Stimulated activated CD8-positive, alpha-beta memory T cell treated with anti-CD3 and anti-CD28 coated beads, Interleukin-7, amount 100 ng/mL, for 48 hours (primary cell): ENCODE measurements around the gene PABPC3.

Experiments
- DNase-seq, 2 donors: peaks; one replicate each; pipeline ENCODE4 v3.0.0-alpha.2; 2020; ENCODE audit warnings: low read depth in 1 of 2; ENCODE audit errors: extremely low read depth in 1 of 2

Gene PABPC3

DNA sequence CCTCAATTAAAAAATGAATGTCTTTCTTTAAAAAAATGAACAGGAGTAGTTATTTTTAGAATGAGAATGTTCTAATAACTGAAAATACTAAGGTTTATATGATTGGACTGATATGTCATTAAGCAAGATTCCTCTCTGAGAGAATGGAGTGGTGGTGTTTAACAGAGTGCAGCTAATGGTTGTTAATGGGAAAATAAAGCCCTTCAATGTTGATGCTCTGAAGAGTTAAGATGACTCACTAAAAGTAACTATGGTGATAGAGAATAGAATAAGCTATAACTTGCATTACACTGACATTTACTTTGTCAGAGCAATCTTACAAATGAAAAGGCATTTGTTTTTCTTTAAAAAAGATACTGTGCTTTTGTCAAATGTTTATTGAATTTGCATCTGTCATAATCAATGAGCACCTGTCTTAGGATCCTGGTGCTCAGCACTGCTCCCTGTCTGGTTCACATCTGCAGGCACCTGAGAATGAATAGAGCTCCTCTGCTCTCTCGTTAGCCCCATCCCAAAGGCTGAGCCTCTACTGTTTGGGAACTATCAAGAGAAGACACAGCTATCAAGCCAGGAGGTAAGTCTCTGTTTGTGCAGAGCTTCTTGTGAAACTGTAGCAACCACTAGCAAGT, 15.1 kb downstream of the PABPC3 start:
- no peak for DNase-seq

DNA sequence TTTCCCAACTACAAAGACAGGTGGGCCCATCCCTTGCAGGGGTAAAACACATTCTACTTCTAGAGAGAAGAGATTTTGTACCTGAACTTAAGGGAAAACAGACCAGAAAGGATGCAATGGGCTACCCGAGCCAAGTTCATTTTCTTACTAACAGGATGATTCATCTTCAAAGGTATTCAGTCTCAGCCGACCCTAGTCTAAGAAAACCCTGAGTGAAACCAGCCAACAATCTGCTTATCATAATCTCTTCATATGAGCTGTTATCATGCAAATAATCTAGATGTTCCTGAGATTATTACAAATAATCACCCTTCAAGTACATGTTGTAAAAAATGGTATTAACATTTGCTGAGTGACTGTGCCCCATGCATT, 15.6 kb downstream of the PABPC3 start:
- DNase-seq: no peak

DNA sequence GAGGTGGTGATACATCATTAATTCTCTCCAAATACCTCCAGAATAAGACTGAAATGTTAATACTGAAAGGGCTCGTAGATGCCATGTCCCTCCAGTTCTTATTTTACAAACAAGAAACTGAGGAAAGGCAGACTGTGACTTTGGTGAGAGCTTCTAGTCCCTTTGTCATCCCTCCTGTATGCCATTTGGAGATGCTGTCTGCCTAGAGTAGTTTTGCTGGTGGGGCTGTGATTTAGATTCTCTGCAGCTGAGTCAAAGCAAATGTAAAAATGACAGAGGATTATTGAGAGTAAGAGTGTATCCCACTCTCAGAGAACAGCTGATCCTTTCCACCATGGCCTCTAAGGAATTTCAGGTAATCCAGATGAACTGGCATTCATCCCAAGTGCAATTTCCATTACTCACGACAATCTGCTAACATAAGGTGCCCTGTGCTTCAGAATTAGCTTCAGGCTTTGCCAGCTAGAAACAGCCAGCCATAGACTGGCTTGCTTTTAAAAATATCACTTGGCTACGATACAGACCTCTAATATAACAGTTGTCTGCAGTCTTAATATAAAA, 16.8 kb downstream of the PABPC3 start:
- DNase-seq: no peak

DNA sequence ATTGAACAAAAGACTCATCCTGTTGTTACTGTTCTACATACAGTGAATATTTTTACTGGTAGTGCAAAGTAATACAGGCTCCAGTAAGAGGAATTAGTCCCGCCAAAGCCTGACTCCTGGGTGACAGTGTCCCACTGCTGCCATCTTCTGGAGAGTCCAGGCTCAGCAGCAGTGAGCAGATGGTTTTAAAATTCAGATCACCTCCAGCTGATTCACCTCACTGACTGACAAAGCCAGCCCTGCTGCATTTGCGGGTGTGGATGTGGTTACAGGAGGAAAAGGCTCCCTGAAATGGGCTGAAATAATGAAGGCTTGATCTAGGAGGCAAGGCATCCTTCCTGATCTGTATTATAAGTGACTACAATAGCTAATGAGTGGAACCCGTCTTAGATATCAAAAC, 18.3 kb downstream of the PABPC3 start:
- DNase-seq: peak; percentile 35 to 49

DNA sequence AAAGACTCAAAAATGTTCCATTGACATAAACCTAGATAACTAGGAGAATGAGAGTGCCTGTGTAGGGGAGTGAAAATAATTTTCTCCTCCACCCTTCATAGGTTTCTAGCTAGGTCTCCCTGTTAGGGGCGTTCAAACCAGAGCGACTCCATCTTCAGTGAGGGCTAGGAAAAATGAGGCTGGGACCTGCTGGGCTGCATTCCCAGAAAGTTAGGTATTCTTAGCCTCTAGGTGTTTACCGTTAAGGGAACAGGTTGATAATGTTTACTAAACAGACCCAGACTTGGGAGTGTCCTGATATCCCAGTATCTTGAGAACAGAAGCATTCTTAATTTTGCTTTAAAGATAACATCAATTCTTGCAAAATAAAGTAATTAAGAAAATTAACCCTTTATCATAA, 20.1 kb downstream of the PABPC3 start:
- no peak for DNase-seq

DNA sequence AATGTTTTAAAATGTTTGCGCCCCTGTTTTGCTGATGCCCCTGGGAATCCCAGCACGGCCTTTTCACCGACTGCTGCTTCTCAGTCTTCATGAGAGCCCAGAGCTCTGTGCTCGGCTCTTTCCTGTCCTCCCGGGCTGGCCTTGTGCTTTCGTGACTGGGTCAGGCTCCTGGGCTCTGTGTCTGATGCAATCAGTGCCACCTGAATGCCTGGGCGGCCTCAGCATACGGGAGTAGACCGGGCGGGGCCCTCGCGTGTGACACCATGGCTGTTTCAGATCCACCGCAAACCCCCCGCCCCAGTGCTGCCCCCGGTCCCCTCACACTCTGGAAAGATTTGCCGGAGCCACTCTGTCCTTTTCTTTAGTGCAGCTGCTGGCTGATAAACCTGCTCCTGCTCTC, 21.4 kb downstream of the PABPC3 start:
- no peak for DNase-seq

DNA sequence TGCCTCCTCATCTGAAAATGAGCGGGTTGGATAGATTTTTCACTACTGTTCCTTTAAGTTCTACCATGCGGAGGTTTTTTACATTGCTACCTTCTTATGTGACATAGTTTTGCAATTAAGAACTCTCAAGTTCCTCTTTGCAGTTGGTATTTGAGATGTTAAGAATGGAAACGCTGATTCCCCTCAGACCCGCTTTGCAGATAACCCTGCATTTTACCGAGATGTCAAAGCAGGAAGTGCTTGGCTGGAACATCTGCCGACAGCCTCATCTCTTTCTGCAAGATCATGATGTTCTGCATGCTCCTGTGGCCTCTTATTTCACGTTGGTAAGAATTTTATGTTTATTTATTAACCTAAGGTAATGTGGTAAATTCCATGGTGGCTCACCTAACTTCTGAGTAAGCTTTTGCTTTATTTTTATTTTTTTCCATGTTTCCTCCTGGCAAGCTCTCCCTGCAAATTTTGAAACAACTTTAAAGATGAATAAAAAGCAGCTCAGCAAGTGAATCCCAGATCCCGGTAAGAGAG, 22.5 kb downstream of the PABPC3 start:
- DNase-seq: no peak

DNA sequence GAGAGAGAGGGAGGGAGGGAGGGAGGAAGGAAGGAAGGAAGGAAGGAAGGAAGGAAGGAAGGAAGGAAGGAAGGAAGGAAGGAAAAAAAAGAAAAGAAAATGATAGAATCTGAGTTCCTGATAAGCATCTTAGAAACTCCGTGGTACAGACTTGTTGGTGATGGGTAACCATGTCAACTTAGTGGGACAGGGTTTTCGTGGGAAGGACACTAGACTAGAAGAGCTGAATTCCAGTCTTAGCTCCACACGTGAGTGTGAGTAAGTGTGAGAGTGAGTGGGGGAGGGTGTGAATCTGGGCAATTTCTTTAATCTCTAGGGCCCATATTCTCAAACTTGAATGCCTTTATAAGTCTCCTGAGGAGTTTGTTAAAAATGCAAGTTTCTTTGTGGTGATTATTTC, 35.0 kb downstream of the PABPC3 start:
- no peak for DNase-seq

DNA sequence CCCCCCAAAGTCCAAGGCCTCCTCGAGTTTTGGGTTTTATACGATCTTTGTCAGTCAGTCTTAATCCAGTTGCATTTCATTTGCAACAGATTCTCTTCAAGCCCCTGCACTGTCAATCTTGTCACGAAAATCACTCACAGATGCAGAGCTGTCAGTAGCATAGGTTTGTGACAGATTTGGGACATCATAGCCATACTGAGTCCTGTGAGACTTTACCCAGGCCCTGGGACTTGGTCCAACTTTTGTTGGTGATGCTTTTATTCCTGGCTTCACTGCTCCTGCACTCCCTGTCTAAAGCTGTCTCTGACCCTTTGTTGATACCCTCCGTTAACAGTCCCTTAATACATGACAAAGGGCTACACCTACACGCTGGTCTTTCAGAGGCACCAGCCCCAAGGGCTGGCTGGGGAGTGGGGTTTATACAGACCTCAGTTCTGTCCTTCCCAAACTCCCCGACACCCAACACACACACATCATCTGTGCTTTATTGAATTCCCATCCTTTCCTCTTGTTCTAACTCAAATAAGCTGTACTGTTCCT, 36.0 kb downstream of the PABPC3 start:
- no peak for DNase-seq

DNA sequence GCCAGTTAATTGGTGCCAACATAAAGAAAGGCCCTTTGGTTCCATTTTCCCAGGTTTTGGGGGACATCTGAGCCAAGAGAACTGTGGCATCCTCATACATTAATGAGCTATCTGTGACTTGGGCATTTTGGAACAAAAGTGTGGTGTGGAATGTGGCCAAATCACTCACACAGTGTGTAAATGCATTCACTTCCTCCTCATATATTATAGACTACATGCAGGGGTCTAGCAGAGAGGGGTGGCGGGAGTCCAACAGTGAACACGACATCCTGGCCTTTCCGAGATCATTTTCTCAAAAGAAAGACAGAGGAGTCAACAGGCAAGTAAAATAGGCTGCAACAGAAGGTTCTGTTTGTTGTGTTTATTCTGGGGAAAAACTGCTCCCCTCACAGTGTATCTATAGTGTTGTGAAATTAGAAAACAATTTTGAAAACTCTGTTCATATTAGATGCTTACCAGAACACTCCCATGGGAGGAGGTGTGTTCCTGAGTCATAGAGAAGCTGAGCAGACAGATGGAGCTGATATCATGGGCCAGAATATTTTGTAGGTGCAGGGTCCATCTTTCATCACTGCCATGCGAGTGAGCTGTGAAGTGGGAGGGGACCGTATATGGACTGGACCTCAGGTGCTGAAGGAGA, 36.9 kb downstream of the PABPC3 start:
- no peak for DNase-seq

DNA sequence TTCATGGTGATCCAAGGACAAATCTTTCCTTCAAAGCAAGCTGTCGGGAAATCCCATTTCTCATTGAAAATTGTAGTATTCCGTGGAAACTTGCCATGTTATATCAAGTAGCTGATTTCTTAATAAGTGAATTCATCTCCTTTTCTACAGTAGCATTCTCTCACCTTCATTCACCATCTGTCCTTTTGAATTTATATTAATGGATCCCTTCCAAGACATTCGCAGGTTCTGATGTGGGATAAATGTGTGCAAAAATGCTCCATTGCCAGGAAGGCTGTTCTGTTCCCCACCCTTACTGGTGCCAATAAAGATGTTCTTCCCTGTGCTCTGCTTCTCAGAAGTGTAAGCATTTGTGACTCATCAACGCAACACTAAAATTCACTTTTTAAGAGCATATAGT, 40.0 kb downstream of the PABPC3 start:
- DNase-seq: no peak

DNA sequence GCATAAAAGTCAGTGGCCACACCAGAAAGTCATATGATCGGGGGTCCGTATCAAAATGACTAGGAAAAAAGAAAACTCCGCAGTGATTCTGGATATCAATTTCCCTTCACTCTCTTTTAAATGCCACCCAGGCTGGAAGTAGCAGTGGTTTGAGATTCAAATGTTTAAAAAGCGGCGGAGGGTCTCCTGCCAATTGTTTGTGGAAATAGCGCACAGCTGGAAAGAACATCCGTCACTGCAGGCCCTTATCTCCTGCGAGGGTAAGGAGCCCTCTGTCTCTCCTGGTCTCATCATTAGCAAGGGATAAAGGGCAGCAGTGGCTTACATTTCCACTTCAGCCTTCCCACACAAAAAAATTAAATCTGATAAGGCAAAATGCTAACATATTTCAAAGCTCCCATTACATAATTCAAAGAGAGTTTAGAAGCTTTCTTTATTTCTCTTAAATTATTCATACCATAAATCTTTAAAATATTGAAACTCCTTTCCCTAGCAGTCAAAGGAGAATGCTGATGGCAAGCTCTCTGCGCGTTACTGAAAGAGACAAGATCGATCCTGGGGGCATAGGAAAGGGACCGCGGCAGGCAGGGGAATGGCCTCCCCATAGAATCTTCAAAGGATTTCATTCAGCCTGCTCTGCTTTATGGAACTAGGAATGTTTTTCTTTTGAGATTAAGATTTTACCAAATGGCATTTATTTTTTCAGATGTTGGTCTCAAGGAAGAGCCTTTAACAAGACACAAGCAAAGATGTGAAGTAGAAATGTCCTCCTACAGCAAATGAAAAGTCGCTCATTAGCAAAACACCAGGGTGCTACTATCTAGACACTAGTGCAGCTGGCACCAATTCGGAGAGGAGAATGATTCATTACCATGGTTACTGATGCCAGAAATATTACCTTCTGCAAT, 41.2 kb downstream of the PABPC3 start:
- DNase-seq: no peak

DNA sequence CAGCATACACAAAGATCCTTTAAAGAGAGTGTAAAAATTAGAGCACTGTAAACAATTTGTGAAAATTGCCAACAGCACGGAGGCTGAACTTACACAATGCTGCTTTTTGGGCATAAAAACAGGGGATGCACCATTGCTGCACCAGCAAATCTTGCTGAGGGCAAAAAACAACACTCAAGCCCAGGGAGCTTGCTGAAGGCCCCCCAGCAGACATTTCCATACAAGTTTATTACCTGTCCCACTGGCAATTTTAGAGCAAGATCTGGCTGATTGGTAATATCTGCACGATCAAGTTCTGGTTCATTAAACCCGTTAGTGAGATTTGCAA, 41.8 kb downstream of the PABPC3 start:
- no peak for DNase-seq

DNA sequence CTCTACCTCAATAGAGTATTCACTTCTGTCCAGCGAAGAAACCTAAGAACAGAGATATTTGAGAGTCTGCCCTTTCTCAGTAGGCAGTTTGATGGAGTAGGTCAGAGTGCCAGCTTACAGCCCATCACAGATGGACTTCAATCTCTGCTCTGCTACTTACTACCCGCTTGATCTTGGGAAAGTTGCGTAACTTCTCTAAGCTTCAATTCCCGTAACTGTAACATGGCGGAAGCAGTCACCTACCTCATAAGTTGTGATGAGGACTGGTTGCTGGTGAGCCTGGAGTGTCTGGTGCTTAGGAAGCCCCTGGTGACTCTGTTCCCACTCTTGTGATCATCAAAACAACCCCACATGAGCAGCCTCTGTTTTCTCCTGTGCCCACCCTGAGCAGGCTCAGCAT, 45.1 kb downstream of the PABPC3 start:
- no peak for DNase-seq

DNA sequence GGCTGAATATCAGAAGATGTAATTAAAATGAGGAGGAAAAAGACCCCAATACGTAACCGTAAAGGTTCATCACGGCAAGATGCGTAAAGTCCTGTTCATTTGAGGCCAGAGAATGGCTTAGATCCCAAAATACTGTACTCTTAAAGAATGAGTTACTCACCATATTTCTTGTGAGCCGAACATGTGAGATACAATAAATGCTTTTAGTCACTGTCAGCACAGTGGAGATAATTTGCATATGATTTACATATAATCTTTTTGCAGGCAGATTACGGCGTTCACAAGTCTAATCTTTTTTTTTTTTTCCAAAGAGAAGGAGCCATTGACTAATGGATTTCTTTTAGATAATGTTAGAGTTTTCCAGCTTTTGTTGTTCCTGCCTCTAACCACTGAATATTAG, 47.8 kb downstream of the PABPC3 start:
- no peak for DNase-seq

DNA sequence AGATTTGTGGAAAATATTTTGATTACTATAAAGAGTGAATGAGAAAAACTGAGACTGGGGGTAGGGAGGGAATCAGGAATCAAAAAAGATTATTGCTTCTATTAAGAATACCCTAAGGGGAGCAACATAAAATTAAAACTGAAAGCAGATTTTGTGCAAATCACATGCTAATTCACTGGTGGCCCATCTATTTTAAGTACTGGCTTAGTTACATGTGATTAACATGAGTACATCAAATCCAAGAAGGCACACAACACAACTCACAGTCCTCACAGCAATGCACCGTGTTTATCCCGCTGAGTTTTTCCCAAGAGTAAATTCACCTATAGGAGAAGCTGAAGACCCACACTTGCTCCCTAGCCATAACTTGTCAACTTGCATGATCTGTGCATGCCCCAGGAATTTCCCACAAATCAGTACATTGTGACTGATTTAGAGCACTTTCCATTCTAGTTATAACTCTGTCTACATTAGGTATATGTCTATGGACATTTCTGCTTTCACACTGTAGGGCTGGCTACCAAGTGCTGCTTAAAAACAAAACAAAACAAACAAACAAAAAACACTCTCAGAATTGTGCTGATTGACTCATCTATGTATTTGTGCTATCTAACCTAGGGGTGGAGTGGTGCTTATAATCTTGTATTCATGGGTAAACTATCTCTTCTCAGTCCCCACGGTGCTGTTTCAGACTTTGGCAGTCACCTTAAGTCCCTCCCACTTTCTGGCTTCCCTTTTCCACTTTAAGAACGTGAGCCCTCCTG, 51.9 kb downstream of the PABPC3 start:
- DNase-seq: no peak

DNA sequence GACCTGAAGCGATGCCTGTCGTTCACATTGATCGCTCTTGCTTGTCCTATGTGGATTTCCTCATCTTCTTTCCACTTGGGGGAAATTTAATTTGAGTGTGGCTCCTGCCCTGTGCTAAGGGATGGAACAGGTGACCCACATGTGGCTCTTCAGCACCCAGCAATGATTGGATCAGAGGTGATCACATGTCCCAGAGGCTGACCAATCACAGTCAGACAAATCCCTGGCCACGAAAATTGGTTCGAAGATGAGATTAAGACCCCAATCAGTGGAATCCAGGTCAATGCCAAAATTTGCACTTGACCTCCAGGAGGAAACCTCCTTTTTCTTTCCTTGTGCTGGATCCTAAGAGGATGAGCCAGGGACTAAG, 52.5 kb downstream of the PABPC3 start:
- DNase-seq: no peak
